ENCODE results near the gene HSD17B14. TPM values are rescaled to one million over a fixed set of nuclear protein-coding genes. Genes with fewer than 3 reads are reported as not detected.

Gene HSD17B14
- total RNA-seq, 4 donors from 2014 or later = 3.5 to 15.1 (median 5.4) TPM

DNA sequence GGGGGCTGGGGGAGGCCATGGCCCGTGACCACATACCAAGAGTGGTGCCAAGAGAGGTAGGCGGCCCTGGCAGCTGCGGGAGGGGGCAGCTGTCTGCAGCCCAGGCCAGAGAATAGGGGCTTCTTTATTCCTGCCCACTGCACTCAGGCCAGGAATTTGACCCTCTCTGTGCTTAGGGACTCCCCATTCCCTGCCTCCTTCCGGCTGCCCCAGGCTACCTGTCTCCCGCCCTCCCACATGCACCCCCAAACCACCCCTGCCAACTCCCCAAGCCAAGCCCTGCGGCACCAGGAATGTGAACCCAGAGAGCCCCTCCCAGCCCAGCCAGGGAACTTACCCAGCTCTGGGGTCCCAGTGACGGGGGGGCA, 31.4 kb upstream of the HSD17B14 start:
- H3K4me3 ChIP-seq = peak overlapping the region; percentile 9 to 36 (median 16)

DNA sequence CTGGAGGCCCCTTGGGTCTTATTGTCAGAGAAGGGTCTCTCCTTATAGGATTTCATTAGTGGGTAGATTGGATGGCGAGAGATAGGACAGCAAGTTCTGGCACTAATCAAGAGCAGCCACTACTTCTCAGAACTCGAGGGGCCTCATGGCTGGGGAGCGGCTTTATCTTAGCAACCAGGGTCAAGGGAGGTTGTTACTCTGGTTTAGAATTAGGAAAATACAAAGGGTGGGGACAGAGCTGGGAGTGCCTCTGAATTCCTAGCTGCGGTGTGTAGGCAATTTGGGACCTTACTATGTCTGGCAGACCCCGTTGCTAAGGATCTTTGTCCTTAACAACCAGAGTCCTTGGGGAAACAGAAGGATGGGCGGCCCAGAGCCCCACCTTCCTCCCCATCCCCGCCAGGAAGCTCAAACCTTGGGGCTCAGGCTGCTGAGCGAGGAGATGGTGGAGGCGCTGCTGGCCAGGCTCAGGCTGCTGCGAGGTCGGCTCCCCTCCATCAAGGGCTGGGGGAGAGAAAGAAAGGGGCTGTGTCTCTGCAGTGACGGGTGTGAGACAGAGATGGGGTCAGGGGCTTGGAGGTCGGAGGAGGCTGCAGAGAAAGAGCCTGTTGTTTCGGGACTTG, 30.9 kb upstream of the HSD17B14 start:
- Histone ChIP-seq H3K4me1 (peaks cover 5 to 26% (median 19%) of the 10 kb centered on the region in 4 donors), H3K27me3 (no peaks in the 10 kb centered on the region), H3K36me3 (no peaks in the 10 kb centered on the region), H3K4me3 (peak overlapping the region; percentile 9 to 36 (median 16)), H3K9me3 (no peaks in the 10 kb centered on the region), H3K27ac (peak overlapping the region; percentile 74 to 84 (median 81))
- DNase-seq = no peak
- TF ChIP-seq, protein P1, sequence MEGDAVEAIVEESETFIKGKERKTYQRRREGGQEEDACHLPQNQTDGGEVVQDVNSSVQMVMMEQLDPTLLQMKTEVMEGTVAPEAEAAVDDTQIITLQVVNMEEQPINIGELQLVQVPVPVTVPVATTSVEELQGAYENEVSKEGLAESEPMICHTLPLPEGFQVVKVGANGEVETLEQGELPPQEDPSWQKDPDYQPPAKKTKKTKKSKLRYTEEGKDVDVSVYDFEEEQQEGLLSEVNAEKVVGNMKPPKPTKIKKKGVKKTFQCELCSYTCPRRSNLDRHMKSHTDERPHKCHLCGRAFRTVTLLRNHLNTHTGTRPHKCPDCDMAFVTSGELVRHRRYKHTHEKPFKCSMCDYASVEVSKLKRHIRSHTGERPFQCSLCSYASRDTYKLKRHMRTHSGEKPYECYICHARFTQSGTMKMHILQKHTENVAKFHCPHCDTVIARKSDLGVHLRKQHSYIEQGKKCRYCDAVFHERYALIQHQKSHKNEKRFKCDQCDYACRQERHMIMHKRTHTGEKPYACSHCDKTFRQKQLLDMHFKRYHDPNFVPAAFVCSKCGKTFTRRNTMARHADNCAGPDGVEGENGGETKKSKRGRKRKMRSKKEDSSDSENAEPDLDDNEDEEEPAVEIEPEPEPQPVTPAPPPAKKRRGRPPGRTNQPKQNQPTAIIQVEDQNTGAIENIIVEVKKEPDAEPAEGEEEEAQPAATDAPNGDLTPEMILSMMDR (IDR thresholded peaks at IDR 0.05) = no peak
- TF ChIP-seq POLR2AphosphoS5 (IDR thresholded peaks at IDR 0.05) = no peak
- intact Hi-C loops (cut with DNase I; ENCODE audit: low total_unique reads) = no loop called here
- 36% methylated on average over 14 of the region's 14 CpGs; no CpG with 5 or more reads in 1 of the 2 donors for WGBS, 2 donors (ENCODE audit: low coverage in 1 of 2)
- in situ Hi-C loops (cut with MboI; ENCODE audit: low pct_ligation_motif_present in 1 of 4, low pct_unique_long_range_greater_than_20kb in 1 of 4, low sequenced_read_pairs in 3 of 4) = loop anchor here in 1 of 4 donors (25.0 kb wide), 1 partner anchor 95 kb away; the partner anchor contains the start of genes BAX and FTL

More for the DNA sequence above, 31.4 kb upstream of the HSD17B14 start:
- WGBS, 2 donors (ENCODE audit: low coverage in 1 of 2) = 44% methylated on average over 7 of the region's 7 CpGs; no CpG with 5 or more reads in 1 of the 2 donors
- in situ Hi-C loops (cut with MboI; ENCODE audit: low pct_ligation_motif_present in 1 of 4, low pct_unique_long_range_greater_than_20kb in 1 of 4, low sequenced_read_pairs in 3 of 4) (loop anchor here in 1 of 4 donors (25.0 kb wide), 1 partner anchor 95 kb away; the partner anchor contains the start of genes BAX and FTL), intact Hi-C loops (cut with DNase I; ENCODE audit: low total_unique reads) (no loop called here)
- peak overlapping the region; percentile 74 to 84 (median 81) for H3K27ac ChIP-seq
- peaks cover 5 to 26% (median 19%) of the 10 kb centered on the region in 4 donors for H3K4me1 ChIP-seq
- H3K27me3 ChIP-seq = no peaks in the 10 kb centered on the region
- no peak for TF ChIP-seq EP300 (IDR thresholded peaks at IDR 0.05; ENCODE audit: low read depth)
- no peak for TF ChIP-seq POLR2A (IDR thresholded peaks at IDR 0.05)
- no peak for TF ChIP-seq POLR2AphosphoS5 (IDR thresholded peaks at IDR 0.05)
- TF ChIP-seq, protein P1 (IDR thresholded peaks at IDR 0.05) = no peak
- no peaks in the 10 kb centered on the region for H3K36me3 ChIP-seq
- H3K9me3 ChIP-seq = no peaks in the 10 kb centered on the region
- no peak for DNase-seq

DNA sequence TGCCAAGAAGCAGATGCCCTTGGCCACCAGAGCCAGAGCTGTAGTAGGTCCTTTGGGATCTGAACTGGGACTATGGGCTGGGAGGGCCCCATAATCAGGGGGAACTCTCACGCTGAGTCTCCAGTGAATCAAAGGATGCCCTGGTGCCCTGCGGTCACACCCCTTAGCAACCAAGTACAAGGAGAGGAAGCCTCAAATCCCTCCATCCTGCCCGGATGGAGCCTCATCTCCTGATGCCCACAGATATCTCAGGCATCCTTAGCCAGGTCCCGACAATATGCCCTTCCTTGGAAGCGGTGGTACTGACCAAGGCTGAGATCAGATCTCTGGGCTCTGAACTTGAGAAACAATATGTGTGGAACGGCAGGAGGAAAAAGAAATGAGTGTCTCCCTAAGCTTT, 30.4 kb upstream of the HSD17B14 start:
- TF ChIP-seq POLR2A (IDR thresholded peaks at IDR 0.05) (no peak), POLR2AphosphoS5 (IDR thresholded peaks at IDR 0.05) (no peak), EP300 (IDR thresholded peaks at IDR 0.05; ENCODE audit: low read depth) (no peak)
- TF ChIP-seq, protein P1 (IDR thresholded peaks at IDR 0.05) = no peak
- H3K36me3 ChIP-seq = no peaks in the 10 kb centered on the region
- H3K4me3 ChIP-seq = no peak overlapping the region
- peak overlapping the region in 1 of 4 donors; percentile 84 for H3K27ac ChIP-seq
- H3K4me1 ChIP-seq = peaks cover 5 to 26% (median 17%) of the 10 kb centered on the region in 4 donors
- intact Hi-C loops (cut with DNase I; ENCODE audit: low total_unique reads) = no loop called here
- H3K27me3 ChIP-seq = no peaks in the 10 kb centered on the region
- 32 to 48% methylated on average over 4 to 6 of the region's 6 CpGs for WGBS, 2 donors (ENCODE audit: low coverage in 1 of 2)
- no peaks in the 10 kb centered on the region for H3K9me3 ChIP-seq
- DNase-seq = no peak
- in situ Hi-C loops (cut with MboI; ENCODE audit: low pct_ligation_motif_present in 1 of 4, low pct_unique_long_range_greater_than_20kb in 1 of 4, low sequenced_read_pairs in 3 of 4) = loop anchor here in 1 of 4 donors (25.0 kb wide), 1 partner anchor 96 kb away; the partner anchor contains the start of genes BAX and FTL

DNA sequence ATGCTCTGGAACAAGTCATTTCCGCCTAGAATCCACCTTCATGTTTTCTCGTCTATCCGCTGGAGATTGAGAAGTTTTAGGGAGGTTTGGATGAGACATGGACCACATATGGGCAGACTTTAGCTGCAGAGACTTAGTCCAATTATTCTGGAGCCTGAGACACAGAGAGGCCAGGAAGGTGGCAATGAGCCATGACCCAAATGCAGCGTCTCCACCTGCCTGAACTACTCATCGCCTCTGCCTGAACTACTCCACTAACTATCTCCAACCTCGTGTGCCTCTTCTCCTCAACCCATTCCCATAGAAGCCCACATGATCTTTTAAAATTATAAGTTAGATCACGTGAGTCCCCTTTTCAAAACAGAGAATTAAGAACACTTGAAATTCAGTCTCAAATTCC, 26.5 kb upstream of the HSD17B14 start:
- no peak for DNase-seq
- no peak for TF ChIP-seq EP300 (IDR thresholded peaks at IDR 0.05; ENCODE audit: low read depth)
- no peak for TF ChIP-seq POLR2AphosphoS5 (IDR thresholded peaks at IDR 0.05)
- no peak for TF ChIP-seq POLR2A (IDR thresholded peaks at IDR 0.05)
- TF ChIP-seq, protein P1 (IDR thresholded peaks at IDR 0.05) = no peak
- in situ Hi-C loops (cut with MboI; ENCODE audit: low pct_ligation_motif_present in 1 of 4, low pct_unique_long_range_greater_than_20kb in 1 of 4, low sequenced_read_pairs in 3 of 4) (loop anchor here in 1 of 4 donors (25.0 kb wide), 1 partner anchor 99 kb away; the partner anchor contains the start of genes BAX and FTL), intact Hi-C loops (cut with DNase I; ENCODE audit: low total_unique reads) (no loop called here)
- Histone ChIP-seq H3K4me1 (peaks cover 5 to 14% (median 10%) of the 10 kb centered on the region in 4 donors), H3K36me3 (no peaks in the 10 kb centered on the region), H3K27me3 (no peaks in the 10 kb centered on the region), H3K9me3 (no peaks in the 10 kb centered on the region), H3K4me3 (no peak overlapping the region), H3K27ac (no peak overlapping the region)
- WGBS, 2 donors (ENCODE audit: low coverage in 1 of 2) = 59 to 68% methylated on average over 6 to 7 of the region's 7 CpGs

All from transverse colon (tissue), 4 donors.